ENCODE measurements around the gene DLX3.
"Not testable (repeated sequence)": the region's sequence is repeated elsewhere in the genome, so short reads cannot be mapped to it uniquely, and the experiment has no call there.

The DLX3 gene

GRCh38 chr17:49995055-49995738, at the start of gene DLX3:
Gene DLX3, minus strand, starts transcription at chr17:49995224. Its CDS starts 226 bp downstream, at chr17:49994998.
- DNase-seq (ENCODE audit: low read depth) = no peak

GRCh38 chr17:50044483-50044882, 49.5 kb upstream of the DLX3 start:
- DNase-seq (ENCODE audit: low read depth) = no peak

GRCh38 chr17:50043290-50044148, 48.5 kb upstream of the DLX3 start:
- DNase-seq (ENCODE audit: low read depth) = no peak

- no peak for DNase-seq (ENCODE audit: low read depth)
Measured at GRCh38 chr17:50042211-50042610, 47.2 kb upstream of the DLX3 start.

GRCh38 chr17:50040496-50040895, 45.5 kb upstream of the DLX3 start:
- not testable (repeated sequence) for DNase-seq (ENCODE audit: low read depth)

GRCh38 chr17:50039058-50039457, 44.0 kb upstream of the DLX3 start:
- DNase-seq (ENCODE audit: low read depth) = no peak

GRCh38 chr17:50037321-50038107, 42.5 kb upstream of the DLX3 start:
- DNase-seq (ENCODE audit: low read depth) = no peak

GRCh38 chr17:50036455-50037261, 41.6 kb upstream of the DLX3 start:
- no peak for DNase-seq (ENCODE audit: low read depth)

- DNase-seq (ENCODE audit: low read depth) = no peak
Measured at GRCh38 chr17:50035945-50036344, 40.9 kb upstream of the DLX3 start.

- no peak for DNase-seq (ENCODE audit: low read depth)
Measured at GRCh38 chr17:50035421-50035879, 40.4 kb upstream of the DLX3 start.

- DNase-seq (ENCODE audit: low read depth) = no peak
Measured at GRCh38 chr17:50034498-50035364, 39.7 kb upstream of the DLX3 start.

- no peak for DNase-seq (ENCODE audit: low read depth)
Measured at GRCh38 chr17:50033316-50033715, 38.3 kb upstream of the DLX3 start.

- DNase-seq (ENCODE audit: low read depth) = no peak
Measured at GRCh38 chr17:50029185-50029584, 34.2 kb upstream of the DLX3 start.

GRCh38 chr17:50028736-50029120, 33.7 kb upstream of the DLX3 start:
- DNase-seq (ENCODE audit: low read depth) = no peak

GRCh38 chr17:50027881-50028735, 33.1 kb upstream of the DLX3 start:
- DNase-seq (ENCODE audit: low read depth) = no peak

GRCh38 chr17:50027172-50027880, 32.3 kb upstream of the DLX3 start:
- no peak for DNase-seq (ENCODE audit: low read depth)

- DNase-seq (ENCODE audit: low read depth) = peak; percentile 66
Measured at GRCh38 chr17:50026837-50027171, 31.8 kb upstream of the DLX3 start.

- DNase-seq (ENCODE audit: low read depth) = no peak
Measured at GRCh38 chr17:50026046-50026675, 31.1 kb upstream of the DLX3 start.

GRCh38 chr17:50024808-50025207, 29.8 kb upstream of the DLX3 start:
- no peak for DNase-seq (ENCODE audit: low read depth)

Measured in stimulated activated CD8-positive, alpha-beta memory T cell treated with anti-CD3 and anti-CD28 coated beads, Interleukin-4, amount 100 ng/mL, for 24 hours (primary cell).